ENCODE data around the gene TRIM2. TPM values are rescaled to one million over a fixed set of nuclear protein-coding genes. Genes with fewer than 3 reads are reported as not detected.

Gene TRIM2
- total and polyA plus RNA-seq, 2 of the 8 experiments (the other 6 are each of a cell fraction or from before 2014, with no cell fraction given): 34.0 to 59.8 TPM

- no peak for TF ChIP-seq EGR1 (IDR thresholded peaks at IDR 0.05; ENCODE audit: borderline replicate concordance, low read depth, low read length)
- TF ChIP-seq KDM1A (IDR thresholded peaks at IDR 0.05; ENCODE audit: borderline replicate concordance, low read length): no peak
Observed at GRCh38 chr4:153215921-153216320, 11.7 kb downstream of the TRIM2 start (continued).
